ENCODE measurements around the gene DHX8. TPM values are rescaled to one million over a fixed set of nuclear protein-coding genes. Genes with fewer than 3 reads are reported as not detected.

DHX8 gene
- total RNA-seq, 1 donor from 2014 or later: 32.7 TPM

DNA sequence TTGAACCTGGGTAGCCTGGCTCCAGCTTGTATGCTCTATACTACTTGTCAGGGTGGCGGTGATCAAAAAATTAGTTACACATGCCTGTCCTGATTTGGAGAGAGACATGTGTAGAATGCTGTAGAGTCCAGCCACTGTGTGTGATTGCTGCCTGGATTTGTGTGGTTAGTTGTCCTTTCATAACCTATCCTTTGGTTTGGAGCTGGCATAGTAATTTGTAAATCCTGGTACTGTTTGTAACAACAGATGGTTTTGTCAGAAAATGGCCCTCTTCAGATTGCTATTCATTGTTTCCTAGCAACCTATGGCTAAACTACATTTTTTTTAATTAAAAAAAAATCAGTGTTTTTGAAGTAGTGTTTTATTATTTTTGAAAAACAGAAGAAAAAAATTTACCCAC, 31.9 kb downstream of the DHX8 start:
- no peak for DNase-seq (ENCODE audit: low spot score)
- intact Hi-C loops (cut with DNase I): no loop called here

DNA sequence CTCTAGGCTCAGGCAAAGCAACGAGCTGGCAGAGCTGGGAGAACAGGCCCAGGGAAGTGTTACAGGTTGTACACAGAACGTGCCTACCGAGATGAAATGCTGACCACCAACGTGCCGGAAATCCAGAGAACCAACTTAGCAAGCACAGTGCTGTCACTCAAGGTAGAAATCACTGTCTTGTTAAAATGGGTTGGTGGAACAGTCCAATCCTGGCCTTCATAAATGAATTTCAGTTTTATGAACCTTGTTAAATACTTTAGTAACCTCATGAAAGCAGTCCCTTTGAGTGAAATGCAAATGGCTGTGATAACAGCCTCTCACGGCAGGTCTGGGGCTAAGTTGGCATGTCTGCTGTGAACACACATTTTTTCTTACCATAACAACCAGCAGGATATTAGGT, 33.4 kb downstream of the DHX8 start:
- DNase-seq (ENCODE audit: low spot score): no peak
- intact Hi-C loops (cut with DNase I): no loop called here

DNA sequence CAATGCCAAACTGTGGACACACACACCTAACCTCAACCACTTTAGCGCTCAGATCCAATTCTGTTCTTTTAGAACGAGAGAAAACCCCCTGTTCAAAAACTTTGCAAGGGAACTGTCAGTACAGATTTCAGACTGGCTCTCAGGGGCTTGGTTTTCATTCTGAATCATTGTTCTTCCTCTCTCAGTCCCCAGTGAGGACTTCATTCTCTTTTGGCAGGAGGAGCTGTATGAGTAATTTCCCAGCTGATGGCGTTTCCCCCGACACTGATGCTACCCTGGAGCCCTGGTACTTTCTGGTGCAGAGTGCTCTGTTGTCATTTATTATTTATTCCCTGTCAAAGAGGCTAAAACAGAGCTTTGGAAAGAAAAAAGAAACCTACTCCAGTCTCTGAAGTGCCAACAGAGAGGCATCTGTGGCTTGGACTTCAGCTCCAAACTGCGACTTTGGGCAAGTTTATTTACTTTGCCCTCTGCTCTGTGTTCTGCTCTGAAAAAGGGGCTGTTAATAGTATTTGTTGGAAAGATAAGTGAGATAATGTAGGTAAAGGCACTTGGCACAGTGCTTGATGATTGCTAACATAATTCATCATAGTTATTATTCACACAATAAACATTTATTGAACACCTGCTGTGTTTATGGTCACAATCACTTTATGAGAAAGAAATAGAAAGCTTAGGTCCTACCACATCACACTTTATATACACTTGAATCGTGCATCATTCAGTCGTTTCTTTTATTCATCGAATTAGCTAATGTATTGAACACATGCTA, 34.0 kb downstream of the DHX8 start:
- no peak for DNase-seq (ENCODE audit: low spot score)
- intact Hi-C loops (cut with DNase I): no loop called here

DNA sequence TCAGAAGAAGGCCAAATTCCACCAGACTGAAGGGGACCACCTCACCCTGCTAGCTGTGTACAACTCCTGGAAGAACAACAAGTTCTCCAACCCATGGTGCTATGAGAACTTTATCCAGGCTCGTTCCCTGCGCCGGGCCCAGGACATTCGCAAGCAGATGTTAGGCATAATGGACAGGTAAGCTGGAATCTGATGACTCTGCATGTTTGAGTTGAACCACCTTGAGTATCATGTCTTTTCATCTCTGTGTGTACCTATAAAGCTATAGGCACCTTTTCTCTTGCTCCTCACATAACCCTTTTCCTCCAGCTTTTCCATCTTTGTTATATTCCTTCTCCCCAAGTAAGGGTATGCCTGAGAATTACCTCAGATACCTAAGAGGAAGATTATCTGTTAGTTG, 37.6 kb downstream of the DHX8 start:
- intact Hi-C loops (cut with DNase I): loop anchor here (5.0 kb wide), 1 partner anchor 56 kb away; no protein-coding TSS in a partner anchor
- DNase-seq (ENCODE audit: low spot score): no peak

DNA sequence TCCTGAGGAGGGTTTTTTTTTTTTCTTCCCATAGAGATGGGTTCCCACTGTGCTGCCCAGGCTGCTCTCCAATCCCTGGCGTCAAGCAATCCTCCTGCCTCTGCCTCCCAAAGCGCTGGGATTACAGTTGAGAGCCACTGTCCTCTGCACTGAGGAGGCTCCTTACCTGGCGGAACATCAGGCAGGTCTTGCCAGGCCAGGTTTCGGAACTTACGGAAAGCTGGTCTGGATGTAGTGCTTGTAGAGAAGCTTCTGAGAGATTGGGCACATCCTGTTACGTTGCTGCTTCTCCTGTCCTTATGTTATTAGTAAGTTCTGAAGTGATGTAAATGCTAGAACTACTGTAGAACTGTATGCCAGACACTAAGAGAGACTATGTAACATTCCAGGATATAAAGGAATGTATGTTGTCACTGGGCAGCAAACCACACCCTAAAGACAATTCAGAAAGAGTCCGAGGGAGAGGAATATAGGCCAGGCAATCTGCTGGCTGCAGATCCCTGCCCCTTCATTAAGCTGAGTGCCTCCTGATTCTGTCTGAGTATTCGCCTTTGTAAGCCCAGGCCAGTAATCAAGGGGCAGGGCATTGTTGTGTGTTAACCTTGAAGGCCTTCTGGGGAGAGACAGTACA, 41.3 kb downstream of the DHX8 start:
- peak; percentile 1 for DNase-seq (ENCODE audit: low spot score)
- intact Hi-C loops (cut with DNase I): loop anchor here (5.0 kb wide), 1 partner anchor 52 kb away; no protein-coding TSS in a partner anchor

DNA sequence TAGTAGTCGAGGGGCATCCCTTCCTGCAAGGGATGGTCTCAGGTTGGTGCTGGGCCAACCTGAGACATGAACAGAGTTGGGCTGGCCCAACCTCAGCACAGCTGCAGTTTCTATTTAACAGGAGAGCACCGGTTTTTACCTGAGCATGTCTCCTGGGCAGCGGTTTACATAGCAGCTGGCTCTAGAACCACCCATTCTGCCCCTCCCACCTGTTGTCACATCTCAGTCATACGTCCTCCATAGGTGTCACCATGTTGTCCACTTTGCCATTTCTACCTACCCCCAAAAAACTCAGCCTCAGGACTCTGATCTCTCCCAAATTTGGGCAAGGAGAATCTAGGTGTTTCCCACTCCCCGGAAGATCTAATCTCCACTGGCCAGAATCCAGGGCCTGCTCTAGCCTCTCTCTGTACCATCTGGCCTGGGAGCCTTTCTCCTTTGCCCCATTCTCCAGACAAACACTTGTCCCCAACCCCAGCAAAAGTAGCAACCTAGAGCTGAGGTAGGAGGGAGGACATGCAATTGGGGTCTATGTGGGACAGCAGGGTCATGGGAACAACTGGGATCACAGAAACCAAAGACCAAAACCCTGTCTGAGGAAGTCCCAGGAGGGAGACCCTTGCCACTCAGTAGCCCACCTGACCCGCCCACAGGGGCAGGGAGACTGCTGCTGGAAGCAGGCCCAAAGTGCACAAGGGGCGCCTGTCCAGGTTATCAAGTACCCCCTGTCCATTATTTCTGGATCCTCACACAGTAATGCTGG, 43.3 kb downstream of the DHX8 start:
- peak; percentile 63 for DNase-seq (ENCODE audit: low spot score)
- intact Hi-C loops (cut with DNase I): no loop called here

DNA sequence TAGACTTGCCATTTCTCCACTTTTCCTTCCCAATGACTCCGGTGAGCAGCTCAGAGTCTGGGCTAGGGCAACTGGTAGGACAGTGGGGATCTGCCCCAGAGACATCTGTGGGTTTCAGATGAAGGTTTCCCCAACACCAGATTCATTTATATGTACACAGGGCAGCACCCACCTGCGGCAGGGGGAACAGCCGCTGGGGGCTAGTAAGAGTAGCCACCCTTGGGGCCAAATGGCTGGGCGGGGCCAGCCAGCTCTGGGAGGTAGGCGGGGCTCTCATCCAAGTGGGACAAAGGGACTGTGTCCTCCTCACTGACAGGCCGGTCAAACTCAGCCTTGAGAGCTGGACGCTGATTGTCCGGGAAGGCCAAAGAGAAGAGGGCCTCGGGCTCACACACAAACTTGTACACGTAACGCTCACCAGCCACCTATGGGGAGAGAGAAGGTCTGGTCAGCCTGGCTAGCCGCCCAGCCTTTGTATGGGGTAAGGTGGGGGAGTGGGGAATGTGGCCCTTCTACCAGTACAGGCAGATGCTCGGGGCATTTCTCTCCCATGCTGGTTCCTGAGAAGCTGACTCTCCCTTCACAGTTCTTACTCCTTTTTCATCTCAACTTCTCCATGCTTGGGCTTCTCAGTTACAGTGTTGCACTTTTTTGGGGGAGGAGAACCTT, 44.7 kb downstream of the DHX8 start:
- no peak for DNase-seq (ENCODE audit: low spot score)
- intact Hi-C loops (cut with DNase I): no loop called here

DNA sequence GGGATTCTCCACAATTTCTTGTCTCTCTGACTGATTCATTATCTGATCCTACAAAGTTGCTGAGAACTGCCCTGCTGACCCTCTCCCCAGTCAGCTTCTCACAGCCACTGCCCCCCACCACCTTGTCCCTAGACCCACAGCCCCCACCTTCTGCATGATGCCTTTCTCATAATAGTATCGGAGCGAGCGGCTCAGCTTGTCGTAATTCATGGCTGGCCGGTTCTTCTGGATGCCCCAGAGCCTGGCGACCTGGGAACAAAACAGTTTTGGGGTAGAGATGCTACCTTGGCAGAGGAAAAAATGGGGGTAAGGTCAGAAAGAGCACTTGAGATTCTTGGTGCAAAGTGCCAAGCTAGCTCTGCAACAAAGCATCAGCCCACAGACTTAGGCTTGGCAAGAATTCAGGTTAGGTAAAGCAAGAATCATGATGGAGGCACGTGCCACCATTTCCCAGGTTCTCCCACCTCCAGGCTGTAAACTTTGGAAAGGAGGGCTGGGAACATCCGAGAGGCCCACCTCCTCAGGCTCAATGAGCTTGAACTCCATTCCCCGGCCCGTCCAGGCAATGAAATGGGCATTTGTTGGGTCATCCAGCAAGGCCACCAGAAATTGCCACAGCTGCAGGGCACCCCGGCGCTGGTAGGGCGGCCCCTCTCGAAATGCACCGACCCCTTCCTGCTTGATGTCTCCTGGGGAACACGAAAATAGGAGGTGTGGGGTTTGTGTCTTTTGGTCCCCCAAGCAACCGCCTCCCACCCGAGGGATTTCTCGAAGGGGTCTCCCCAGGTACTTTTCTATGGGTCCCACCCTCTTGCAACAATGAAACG, 45.4 kb downstream of the DHX8 start:
- intact Hi-C loops (cut with DNase I): no loop called here
- no peak for DNase-seq (ENCODE audit: low spot score)

DNA sequence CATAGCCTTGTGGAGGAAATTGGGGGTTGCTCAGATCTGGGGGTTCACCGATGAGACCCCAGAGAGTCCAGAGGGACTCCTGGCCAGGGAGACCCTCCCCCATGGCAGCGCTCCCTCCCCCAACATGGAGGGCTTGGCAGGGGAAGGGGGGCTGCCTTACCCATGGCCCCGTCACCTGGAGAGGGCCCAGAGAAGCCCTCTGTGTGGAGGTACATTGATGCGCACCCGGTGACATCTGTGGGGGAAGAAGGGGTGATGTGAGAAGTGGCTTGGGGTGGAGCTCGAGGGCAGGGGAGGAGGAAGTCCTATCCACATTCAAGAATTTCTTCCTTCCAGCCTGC, 46.1 kb downstream of the DHX8 start:
- no peak for DNase-seq (ENCODE audit: low spot score)
- intact Hi-C loops (cut with DNase I): no loop called here

DNA sequence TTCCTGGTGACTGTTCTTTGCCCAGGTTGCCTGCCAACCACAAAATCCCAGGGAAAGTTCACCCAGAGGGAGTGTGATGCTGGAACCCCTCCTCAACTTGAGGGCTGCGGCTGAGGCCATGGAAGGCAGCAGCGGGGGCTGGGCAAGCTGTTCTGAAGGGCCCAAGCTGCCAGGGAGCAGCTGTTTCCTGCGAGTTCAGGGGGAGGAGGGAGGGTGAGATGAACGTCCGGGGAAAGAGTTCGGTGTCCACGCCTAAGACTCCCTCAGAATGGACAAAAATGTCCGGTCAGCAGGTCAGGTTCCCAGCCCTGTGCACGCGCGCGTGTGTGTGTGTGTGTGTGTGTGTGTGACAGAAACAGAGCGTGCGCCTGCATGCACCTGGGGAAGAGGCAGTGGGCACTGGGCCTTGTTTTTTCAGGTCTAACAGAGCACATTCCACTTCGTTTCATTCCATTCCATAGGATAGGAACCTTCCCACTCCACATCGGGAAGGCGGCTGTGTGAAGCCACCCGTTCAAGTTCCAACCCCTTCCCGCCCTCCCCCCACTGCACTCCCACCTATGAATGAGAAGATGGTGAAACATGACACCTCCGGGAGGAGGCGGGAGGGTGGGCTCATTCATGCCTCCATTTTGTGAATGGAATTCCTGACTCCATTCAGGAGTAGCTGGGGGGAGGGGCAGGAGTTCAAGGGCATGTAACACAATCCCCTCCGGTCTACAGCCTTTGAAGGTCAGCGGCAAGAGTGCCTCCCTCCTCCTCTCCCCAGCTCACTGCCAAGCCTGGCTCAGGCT, 46.7 kb downstream of the DHX8 start:
- peak; percentile 87 for DNase-seq (ENCODE audit: low spot score)
- intact Hi-C loops (cut with DNase I): no loop called here

DNA sequence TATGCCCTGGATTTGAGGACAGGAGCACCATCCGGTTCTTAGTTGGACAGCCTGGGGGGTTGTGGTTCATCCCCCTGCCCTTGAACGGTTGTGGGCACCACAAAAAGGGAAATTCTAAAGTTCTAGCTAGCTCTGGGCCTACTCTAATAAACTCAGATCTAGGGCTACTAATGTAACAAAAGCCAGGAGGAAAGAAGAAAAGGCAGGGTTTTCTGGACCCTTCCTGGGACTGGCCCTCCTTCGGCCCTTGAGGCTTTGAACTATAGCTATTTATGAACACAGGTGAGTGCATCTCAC, 47.3 kb downstream of the DHX8 start:
- intact Hi-C loops (cut with DNase I): no loop called here

DNA sequence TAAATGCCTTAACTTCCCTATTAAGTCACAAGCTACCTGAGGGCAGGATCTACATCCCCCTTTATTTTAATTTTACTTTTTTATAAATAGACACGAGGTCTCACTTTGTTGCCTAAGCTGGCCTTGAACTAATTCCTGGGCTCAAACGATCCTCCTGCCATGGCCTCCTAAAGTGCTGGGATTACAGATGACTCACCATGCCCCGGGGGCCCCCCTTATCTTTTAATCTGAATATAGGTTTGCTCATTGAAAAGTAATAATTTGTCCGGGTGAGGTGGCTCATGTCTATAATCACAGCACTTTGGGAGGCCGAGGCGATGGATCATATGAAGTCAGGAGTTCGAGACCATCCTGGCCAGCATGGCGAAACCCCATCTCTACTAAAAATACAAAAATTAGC, 48.2 kb downstream of the DHX8 start:
- intact Hi-C loops (cut with DNase I): no loop called here

More for the DNA sequence above, 47.3 kb downstream of the DHX8 start:
- no peak for DNase-seq (ENCODE audit: low spot score)

DNA sequence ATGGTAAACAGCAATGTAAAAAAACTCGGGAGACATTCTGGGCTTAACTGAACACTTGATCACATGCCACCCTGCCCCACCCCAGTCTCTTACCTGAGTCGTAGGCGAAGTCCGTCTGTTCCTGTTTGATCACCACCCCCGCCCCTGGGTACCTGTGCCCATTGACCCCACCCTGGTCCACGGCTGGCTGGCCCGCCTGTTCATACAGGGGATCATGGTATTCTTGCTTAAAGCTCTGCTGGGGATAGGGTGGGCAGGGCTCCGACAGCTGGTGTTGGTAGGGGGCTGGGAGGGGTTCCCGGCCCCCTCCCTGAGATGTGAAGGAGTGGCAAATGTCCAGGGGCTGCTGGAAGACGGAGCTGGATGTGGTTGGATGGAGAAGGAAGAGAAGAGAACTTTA, 48.8 kb downstream of the DHX8 start:
- intact Hi-C loops (cut with DNase I): no loop called here
- DNase-seq (ENCODE audit: low spot score): no peak

More for the DNA sequence above, 48.2 kb downstream of the DHX8 start:
- no peak for DNase-seq (ENCODE audit: low spot score)

DNA sequence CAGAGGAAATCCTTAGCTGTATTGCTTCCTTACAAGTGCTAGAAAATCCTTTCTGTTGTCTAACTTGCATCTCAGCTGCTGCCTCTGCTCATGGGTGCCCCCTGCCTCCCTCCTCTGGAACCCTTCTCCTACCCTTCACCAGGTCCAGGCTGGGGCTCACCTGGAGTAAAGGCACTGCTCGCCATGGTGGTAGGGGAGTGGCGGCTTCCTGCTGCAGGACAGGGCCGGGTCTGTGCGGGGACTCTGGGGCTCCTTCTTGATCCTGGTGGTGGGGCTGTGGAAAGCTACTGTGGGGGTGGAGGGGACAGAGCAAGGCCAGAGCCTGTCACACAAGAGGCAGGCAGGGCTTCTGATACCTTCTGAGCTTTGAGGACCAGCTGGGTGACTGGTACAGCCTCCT, 49.9 kb downstream of the DHX8 start:
- no peak for DNase-seq (ENCODE audit: low spot score)
- intact Hi-C loops (cut with DNase I): no loop called here

DNA sequence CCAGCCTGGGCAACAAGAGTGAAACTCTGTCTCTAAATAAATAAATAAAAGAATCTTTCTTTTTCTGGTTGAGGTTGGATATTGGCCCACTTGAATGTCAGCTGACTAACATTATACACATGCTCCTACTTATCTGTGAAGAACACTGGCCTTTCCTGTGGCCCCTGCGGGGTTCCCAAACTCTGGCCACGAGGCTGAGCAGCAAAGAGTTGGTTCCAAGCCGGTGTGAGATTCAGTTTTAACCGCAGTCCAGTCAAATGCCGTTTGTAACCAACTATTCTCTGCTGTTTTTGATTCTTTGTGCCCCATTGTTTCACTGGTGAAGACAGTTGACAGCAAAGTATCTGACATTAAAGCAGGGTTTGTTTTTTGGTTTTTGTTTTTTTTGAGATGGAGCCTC, 51.1 kb downstream of the DHX8 start:
- no peak for DNase-seq (ENCODE audit: low spot score)
- intact Hi-C loops (cut with DNase I): no loop called here

DNA sequence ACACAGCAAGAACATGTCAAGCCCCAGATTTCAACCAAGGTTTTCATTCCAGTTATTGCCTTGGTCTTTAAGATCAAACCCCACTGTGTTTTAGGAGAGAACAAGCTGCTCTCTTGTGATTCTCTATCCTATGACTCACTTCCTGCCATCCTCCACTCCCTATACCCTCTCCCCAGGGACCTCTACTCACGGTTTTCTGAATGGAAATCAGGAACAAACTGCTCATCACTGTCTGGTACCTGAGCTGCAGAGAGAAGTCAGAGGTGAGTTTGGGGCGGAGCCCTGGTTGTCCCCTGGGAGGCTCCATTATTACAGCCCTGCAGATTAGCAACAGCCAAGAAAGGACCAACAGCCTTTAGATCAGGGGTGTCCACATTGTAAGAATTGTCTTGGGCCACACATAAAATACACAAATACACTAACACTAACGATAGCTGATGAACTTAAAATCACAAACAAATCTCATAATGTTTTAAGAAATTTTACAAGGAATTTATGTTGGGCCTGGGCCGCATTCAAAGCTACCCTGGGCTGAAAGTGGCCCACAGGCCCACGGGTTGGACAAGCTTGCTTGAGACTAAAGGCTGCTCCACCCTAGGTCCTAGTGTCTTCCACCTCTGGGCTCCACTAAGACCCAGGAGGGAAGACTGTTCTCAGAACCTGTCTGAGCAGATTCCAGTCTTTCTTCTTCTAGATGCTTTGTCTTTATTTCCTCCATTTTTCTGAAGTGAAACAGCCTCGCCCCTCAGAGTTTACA, 52.6 kb downstream of the DHX8 start:
- intact Hi-C loops (cut with DNase I): no loop called here
- DNase-seq (ENCODE audit: low spot score): no peak

DNA sequence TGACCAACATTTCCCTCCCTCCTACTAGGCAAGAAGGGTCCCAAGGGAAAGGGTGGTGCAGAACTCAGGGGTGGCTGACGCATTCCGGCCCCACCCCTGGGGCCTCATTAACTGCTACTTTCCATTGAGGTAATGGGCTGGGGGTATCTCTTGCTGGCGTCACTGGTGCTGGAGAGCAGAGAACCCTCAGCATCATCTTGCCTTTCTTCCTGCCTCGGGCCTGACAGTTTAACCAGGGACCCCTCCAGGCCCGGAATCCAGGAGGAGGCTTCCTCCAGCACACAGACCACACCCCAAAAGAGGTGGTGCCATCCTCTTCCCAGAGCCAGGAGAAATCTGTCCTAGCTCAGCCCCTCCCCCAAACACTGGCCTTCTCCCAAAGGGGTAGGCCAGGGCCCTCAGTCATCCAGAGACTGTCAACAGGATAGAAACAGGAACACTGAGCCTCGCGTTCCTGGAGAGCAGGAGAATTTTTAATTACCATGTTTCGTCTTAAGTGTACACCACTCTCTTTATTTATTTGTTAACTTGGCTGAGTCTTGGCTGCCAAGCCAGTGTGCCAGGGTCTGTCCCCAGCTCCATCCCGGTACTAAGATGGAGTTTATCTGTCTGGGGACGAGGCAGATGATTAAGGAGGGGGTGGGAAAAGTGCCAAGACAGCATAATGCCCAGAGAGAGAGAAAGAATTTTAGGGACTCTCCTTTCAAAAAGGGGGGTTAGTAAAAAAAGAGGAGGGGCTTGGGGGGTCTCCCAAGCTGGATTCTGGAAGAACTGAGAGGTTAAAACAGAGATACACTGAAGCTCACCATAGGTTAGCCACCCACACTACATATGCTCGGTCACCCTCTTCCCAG, 57.3 kb downstream of the DHX8 start:
- no peak for DNase-seq (ENCODE audit: low spot score)
- intact Hi-C loops (cut with DNase I): no loop called here

All from cardiac septum (tissue), 1 donor.